Skeletal muscle tissue (tissue), 4 donors: ENCODE measurements around the gene ADIPOR2. TPM values are rescaled to one million over a fixed set of nuclear protein-coding genes. Genes with fewer than 3 reads are reported as not detected.

Experiments
- H3K27ac ChIP-seq: one replicate; pipeline ENCODE4 v1.7.0; 2013; ENCODE audit warnings: mild to moderate bottlenecking, low read depth, low read length, inconsistent platforms
- H3K27me3 ChIP-seq, 3 donors: one replicate each; pipeline ENCODE4 v1.7.0; 2013; ENCODE audit warnings: low read length in 3 of 3; ENCODE audit not compliant: control insufficient read depth in 3 of 3, insufficient read depth in 3 of 3
- H3K36me3 ChIP-seq, 3 donors: one replicate each; pipeline ENCODE4 v1.7.0; 2013; ENCODE audit warnings: low read length in 3 of 3; ENCODE audit not compliant: control insufficient read depth in 3 of 3, insufficient read depth in 3 of 3
- H3K4me1 ChIP-seq, 3 donors: one replicate each; pipeline ENCODE4 v1.7.0; 2013; ENCODE audit warnings: low read length in 3 of 3, mild to moderate bottlenecking in 3 of 3; ENCODE audit not compliant: control insufficient read depth in 3 of 3, insufficient read depth in 3 of 3
- H3K4me3 ChIP-seq, 3 donors: one replicate each; pipeline ENCODE4 v1.7.0; 2013; ENCODE audit warnings: low read length in 3 of 3
- H3K9ac ChIP-seq, 3 donors: one replicate each; pipeline ENCODE4 v1.7.0; 2013; ENCODE audit warnings: low read length in 3 of 3, mild to moderate bottlenecking in 3 of 3, moderate library complexity in 2 of 3, low read depth in 1 of 3
- H3K9me3 ChIP-seq, 3 donors: one replicate each; pipeline ENCODE4 v1.7.0; 2013; ENCODE audit warnings: low read length in 3 of 3; ENCODE audit not compliant: control insufficient read depth in 3 of 3
- total RNA-seq: library from RNA; depleted of rRNA; stranded (reverse); fragments of >200 nt; gene quantifications from one replicate; pipeline ENCODE4 v1.2.3, GENCODE V29; 2014
- donor health status: Osteomylitis.

The ADIPOR2 gene
- total RNA-seq, 1 donor from 2014 or later, result 35.5 TPM

DNA sequence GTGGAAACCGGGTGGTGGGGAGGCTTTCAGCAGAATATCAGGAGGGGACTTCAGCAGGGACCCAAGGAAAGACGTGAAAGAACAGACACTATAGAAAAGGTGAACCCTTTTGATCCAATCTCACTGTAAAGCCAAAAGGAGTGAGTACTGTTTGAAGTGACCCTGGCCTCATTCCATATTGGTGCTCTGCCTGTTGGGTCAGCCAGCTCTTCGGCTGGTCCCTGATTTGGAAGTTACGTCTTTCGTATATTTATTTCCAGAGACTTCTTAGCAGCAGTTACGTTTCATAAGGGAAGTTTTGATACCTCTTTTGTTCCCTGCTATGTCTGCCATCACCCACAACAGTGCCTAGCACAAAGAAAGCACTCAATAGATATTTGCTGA lies 39.9 kb upstream of the ADIPOR2 start:
- peak overlapping the region in 2 of 3 donors; percentile 10 to 25 for H3K9ac ChIP-seq
- H3K27ac ChIP-seq, result no peak overlapping the region
- peaks cover 0 to 3% (median 0%) of the 10 kb centered on the region in 3 donors for H3K27me3 ChIP-seq
- H3K36me3 ChIP-seq, result peaks cover 0 to 3% (median 2%) of the 10 kb centered on the region in 3 donors
- H3K9me3 ChIP-seq, result no peaks in the 10 kb centered on the region
- no peak overlapping the region for H3K4me3 ChIP-seq
- peaks cover 0 to 14% (median 2%) of the 10 kb centered on the region in 3 donors for H3K4me1 ChIP-seq

DNA sequence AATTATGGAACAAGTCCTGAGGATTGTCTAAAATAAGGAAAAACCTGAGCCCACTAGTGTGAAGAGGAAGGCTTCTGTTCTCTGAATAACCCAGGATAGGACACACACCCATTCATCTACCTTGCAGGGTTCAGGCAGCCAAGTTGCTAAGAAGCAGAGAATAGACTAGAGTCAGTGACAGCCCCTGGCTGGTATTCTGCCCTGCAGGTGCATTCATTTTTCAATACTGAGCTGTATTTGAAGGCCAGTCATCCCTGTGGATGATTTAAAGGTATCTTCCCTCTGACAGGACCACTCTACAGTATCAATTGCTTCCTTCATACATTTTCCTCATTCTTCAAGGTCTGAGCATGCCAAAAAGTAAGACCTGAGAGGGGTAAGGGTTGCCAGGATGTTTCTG lies 38.9 kb upstream of the ADIPOR2 start:
- Histone ChIP-seq H3K4me1 (peaks cover 0 to 14% (median 2%) of the 10 kb centered on the region in 3 donors), H3K27ac (no peak overlapping the region), H3K9ac (no peak overlapping the region), H3K36me3 (no peaks in the 10 kb centered on the region), H3K4me3 (no peak overlapping the region), H3K27me3 (peaks cover 0 to 3% (median 0%) of the 10 kb centered on the region in 3 donors), H3K9me3 (no peaks in the 10 kb centered on the region)

- Histone ChIP-seq H3K27ac (no peak overlapping the region), H3K36me3 (no peaks in the 10 kb centered on the region), H3K9ac (no peak overlapping the region), H3K27me3 (no peaks in the 10 kb centered on the region), H3K4me1 (peaks cover 4 to 13% (median 6%) of the 10 kb centered on the region in 3 donors), H3K4me3 (no peak overlapping the region), H3K9me3 (no peaks in the 10 kb centered on the region)
Observed at GRCh38 chr12:1655225-1655788, 35.6 kb upstream of the ADIPOR2 start.

DNA sequence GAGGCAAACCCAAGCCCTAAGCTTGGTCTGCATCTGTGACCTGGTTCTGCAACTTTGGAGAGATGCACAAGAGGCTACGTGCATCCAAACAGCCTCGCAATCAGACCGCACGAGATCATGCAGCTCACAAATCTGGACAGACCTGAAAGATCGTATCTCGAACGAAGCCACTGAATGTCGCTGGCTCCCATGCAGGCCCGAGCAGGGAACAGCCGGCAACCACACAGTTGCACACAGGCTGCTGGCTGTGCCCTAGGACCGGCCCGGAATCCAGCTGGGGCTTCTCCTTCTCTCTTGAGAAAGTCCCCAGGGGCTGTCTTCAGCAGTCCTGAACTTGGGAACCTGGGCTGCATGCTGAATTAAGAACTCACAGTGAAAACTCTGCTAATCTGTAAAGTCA lies 34.0 kb upstream of the ADIPOR2 start:
- H3K9me3 ChIP-seq, result no peaks in the 10 kb centered on the region
- no peak overlapping the region for H3K9ac ChIP-seq
- no peak overlapping the region for H3K4me3 ChIP-seq
- H3K27me3 ChIP-seq, result no peaks in the 10 kb centered on the region
- peaks cover 3 to 10% (median 7%) of the 10 kb centered on the region in 3 donors for H3K4me1 ChIP-seq
- no peaks in the 10 kb centered on the region for H3K36me3 ChIP-seq
- no peak overlapping the region for H3K27ac ChIP-seq

DNA sequence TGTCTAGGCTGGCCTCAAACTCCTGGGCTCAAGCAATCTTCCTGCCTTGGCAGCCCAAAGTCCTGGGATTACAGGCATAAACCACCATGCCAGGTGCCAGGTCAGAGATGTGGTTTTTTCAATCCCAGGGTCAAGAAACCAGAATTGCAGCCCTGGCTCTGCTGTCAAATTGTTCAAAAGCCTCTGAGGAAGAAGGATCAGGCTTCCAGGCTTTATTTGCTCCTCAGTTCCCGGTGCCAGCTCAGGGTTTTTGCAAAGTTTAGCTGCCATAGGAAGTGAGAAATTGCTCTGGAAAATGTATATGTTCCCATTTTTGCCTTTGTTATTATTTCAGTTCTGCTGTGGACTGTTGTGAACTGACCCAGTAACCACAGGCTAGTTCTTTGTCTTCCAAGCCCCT lies 33.2 kb upstream of the ADIPOR2 start:
- H3K27me3 ChIP-seq, result no peaks in the 10 kb centered on the region
- peak overlapping the region in 1 of 3 donors; percentile 4 for H3K9ac ChIP-seq
- no peaks in the 10 kb centered on the region for H3K36me3 ChIP-seq
- peaks cover 3 to 10% (median 6%) of the 10 kb centered on the region in 3 donors for H3K4me1 ChIP-seq
- H3K27ac ChIP-seq, result no peak overlapping the region
- H3K4me3 ChIP-seq, result no peak overlapping the region
- no peaks in the 10 kb centered on the region for H3K9me3 ChIP-seq

GRCh38 chr12:1660304-1661187 lies 30.3 kb upstream of the ADIPOR2 start:
- no peak overlapping the region for H3K4me3 ChIP-seq
- no peaks in the 10 kb centered on the region for H3K9me3 ChIP-seq
- H3K36me3 ChIP-seq, result no peaks in the 10 kb centered on the region
- H3K27me3 ChIP-seq, result peaks cover 0 to 6% (median 0%) of the 10 kb centered on the region in 3 donors
- peak overlapping the region; percentile 77 for H3K27ac ChIP-seq
- no peak overlapping the region for H3K9ac ChIP-seq
- H3K4me1 ChIP-seq, result peaks cover 3 to 10% (median 5%) of the 10 kb centered on the region in 3 donors

GRCh38 chr12:1661553-1662335 lies 29.1 kb upstream of the ADIPOR2 start:
- Histone ChIP-seq H3K9ac (peak overlapping the region; percentile 43 to 77 (median 62)), H3K27me3 (peaks cover 0 to 6% (median 0%) of the 10 kb centered on the region in 3 donors), H3K27ac (peak overlapping the region; percentile 60), H3K36me3 (no peaks in the 10 kb centered on the region), H3K4me3 (peak overlapping the region; percentile 68 to 74 (median 68)), H3K4me1 (peaks cover 3 to 12% (median 5%) of the 10 kb centered on the region in 3 donors), H3K9me3 (no peaks in the 10 kb centered on the region)

GRCh38 chr12:1662761-1663439 lies 28.0 kb upstream of the ADIPOR2 start:
- H3K4me3 ChIP-seq, result no peak overlapping the region
- peaks cover 5 to 14% (median 7%) of the 10 kb centered on the region in 3 donors for H3K4me1 ChIP-seq
- H3K27ac ChIP-seq, result no peak overlapping the region
- no peaks in the 10 kb centered on the region for H3K9me3 ChIP-seq
- H3K27me3 ChIP-seq, result peaks cover 0 to 6% (median 0%) of the 10 kb centered on the region in 3 donors
- no peak overlapping the region for H3K9ac ChIP-seq
- no peaks in the 10 kb centered on the region for H3K36me3 ChIP-seq

- peaks cover 0 to 6% (median 0%) of the 10 kb centered on the region in 3 donors for H3K27me3 ChIP-seq
- peaks cover 5 to 14% (median 8%) of the 10 kb centered on the region in 3 donors for H3K4me1 ChIP-seq
- no peaks in the 10 kb centered on the region for H3K36me3 ChIP-seq
- no peak overlapping the region for H3K27ac ChIP-seq
- no peaks in the 10 kb centered on the region for H3K9me3 ChIP-seq
- no peak overlapping the region for H3K9ac ChIP-seq
- no peak overlapping the region for H3K4me3 ChIP-seq
Observed at GRCh38 chr12:1663440-1664132, 27.3 kb upstream of the ADIPOR2 start.
